IMR-90 (cell line): ENCODE data around the gene RGL1. TPM values are rescaled to one million over a fixed set of nuclear protein-coding genes. Genes with fewer than 3 reads are reported as not detected.

ENCODE experiments used
- ATAC-seq: fragments of 200-7000 bp; cut with Tn5 transposase; 2 replicates; pipeline ENCODE4 v1.9.1; 2020; ENCODE audit warnings: low read depth, mild to moderate bottlenecking, moderate library complexity
- BruUV-seq: library from RNA; stranded (reverse); fragments of 400-500 nt; replicated peaks from 2 replicates; lab custom pipeline; 2021; lab: Mats Ljungman, UMichigan
- CTCF ChIA-PET: fragments of 300-600 bp; formaldehyde crosslinking; extraction: SDS; loops from one replicate; lab custom pipeline; 2021; ENCODE audit warnings: antibody characterized with exemption; lab: Yijun Ruan, JAX
- POLR2A ChIA-PET: fragments of 300-600 bp; sonication (Branson Sonifier 250); formaldehyde crosslinking; loops from one replicate; lab custom pipeline; 2022; ENCODE audit warnings: antibody characterized with exemption; ENCODE audit not compliant: unreplicated experiment; lab: Charles Lee
- DNase-seq: peaks from one replicate; pipeline ENCODE4 v3.0.0; 2013
- H2AFZ ChIP-seq: replicated peaks from 2 replicates; pipeline ENCODE3; 2013; ENCODE audit warnings: low read length, mild to moderate bottlenecking; ENCODE audit not compliant: poor library complexity
- H2AK5ac ChIP-seq: 2 replicates; pipeline ENCODE4 v1.6.1; 2013; ENCODE audit warnings: low read depth, low read length, inconsistent platforms
- H2AK9ac ChIP-seq: replicated peaks from 2 replicates; pipeline ENCODE3; 2013; ENCODE audit warnings: mild to moderate bottlenecking, low read depth, low read length, moderate library complexity; ENCODE audit not compliant: poor library complexity
- H2BK120ac ChIP-seq: 2 replicates; pipeline ENCODE4 v1.6.1; 2013; ENCODE audit warnings: low read depth, low read length, inconsistent platforms
- H2BK15ac ChIP-seq: 3 replicates; pipeline ENCODE4 v1.6.1; 2013; ENCODE audit warnings: low read depth, low read length, inconsistent platforms
- H2BK20ac ChIP-seq: 2 replicates; pipeline ENCODE4 v1.6.1; 2013; ENCODE audit warnings: low read depth, mild to moderate bottlenecking, inconsistent platforms, low read length, moderate library complexity
- H2BK5ac ChIP-seq: 2 replicates; pipeline ENCODE4 v1.6.1; 2013; ENCODE audit warnings: mild to moderate bottlenecking, low read depth, low read length, inconsistent platforms; ENCODE audit not compliant: poor library complexity, severe bottlenecking
- H3K14ac ChIP-seq: replicated peaks from 2 replicates; pipeline ENCODE4 v1.6.1; 2013; ENCODE audit warnings: low read depth, low read length, inconsistent platforms
- H3K18ac ChIP-seq: 2 replicates; pipeline ENCODE4 v1.6.1; 2013; ENCODE audit warnings: low read depth, low read length, control low read depth
- H3K23ac ChIP-seq: 2 replicates; pipeline ENCODE4 v1.6.1; 2013; ENCODE audit warnings: low read depth, low read length, inconsistent platforms
- H3K27ac ChIP-seq: 2 replicates; pipeline ENCODE4 v1.5.1; 2013; ENCODE audit warnings: mild to moderate bottlenecking, control low read depth, low read length; ENCODE audit not compliant: insufficient read depth
- H3K27me3 ChIP-seq: 2 replicates; pipeline ENCODE4 v1.6.1; 2013; ENCODE audit warnings: low read length; ENCODE audit not compliant: control insufficient read depth, insufficient read depth
- H3K36me3 ChIP-seq: 2 replicates; pipeline ENCODE4 v1.6.1; 2013; ENCODE audit warnings: low read length, mixed read lengths; ENCODE audit not compliant: control insufficient read depth, insufficient read depth
- H3K4ac ChIP-seq: 2 replicates; pipeline ENCODE4 v1.6.1; 2013; ENCODE audit warnings: low read depth, low read length, inconsistent platforms
- H3K4me1 ChIP-seq: 2 replicates; pipeline ENCODE4 v1.6.1; 2013; ENCODE audit warnings: low read length, mixed read lengths; ENCODE audit not compliant: control insufficient read depth, insufficient read depth
- H3K4me2 ChIP-seq: 2 replicates; pipeline ENCODE4 v1.6.1; 2013; ENCODE audit warnings: low read depth, mild to moderate bottlenecking, control low read depth, low read length, moderate library complexity
- H3K4me3 ChIP-seq: 2 replicates; pipeline ENCODE4 v1.5.1; 2013; ENCODE audit warnings: low read depth, mild to moderate bottlenecking, control low read depth, low read length, moderate library complexity; ENCODE audit not compliant: insufficient read depth
- H3K56ac ChIP-seq: 2 replicates; pipeline ENCODE4 v1.6.1; 2013; ENCODE audit warnings: low read length, inconsistent platforms; ENCODE audit not compliant: insufficient read depth; ENCODE audit errors: extremely low read depth
- H3K79me1 ChIP-seq, 2 experiments: 2 replicates each; pipeline ENCODE4 v1.6.1; 2013; ENCODE audit warnings: low read length in 2 of 2, inconsistent platforms in 1 of 2, low read depth in 1 of 2
- H3K9ac ChIP-seq: 2 replicates; pipeline ENCODE4 v1.6.1; 2013; ENCODE audit warnings: low read depth, low read length, control low read depth
- H3K9me1 ChIP-seq: 2 replicates; pipeline ENCODE4 v1.6.1; 2013; ENCODE audit warnings: low read length, inconsistent platforms; ENCODE audit not compliant: insufficient read depth
- H3K9me3 ChIP-seq: 2 replicates; pipeline ENCODE4 v1.6.1; 2013; ENCODE audit warnings: low read length; ENCODE audit not compliant: control insufficient read depth, insufficient read depth
- H4K20me1 ChIP-seq: 2 replicates; pipeline ENCODE4 v1.6.1; 2013; ENCODE audit warnings: low read length, inconsistent platforms; ENCODE audit not compliant: insufficient read depth
- H4K5ac ChIP-seq: 2 replicates; pipeline ENCODE4 v1.6.1; 2013; ENCODE audit warnings: mild to moderate bottlenecking, low read depth, low read length, control low read depth
- H4K8ac ChIP-seq, 2 experiments: 2 replicates each; pipeline ENCODE4 v1.6.1; 2013; ENCODE audit warnings: low read depth in 2 of 2, low read length in 2 of 2, control low read depth in 1 of 2, inconsistent platforms in 1 of 2
- H4K91ac ChIP-seq: 2 replicates; pipeline ENCODE4 v1.6.1; 2013; ENCODE audit warnings: low read depth, low read length, inconsistent platforms; ENCODE audit not compliant: insufficient read depth
- BHLHE40 ChIP-seq: fragments of 150-350 bp; IDR thresholded peaks from 2 replicates; pipeline ENCODE4 v1.6.1; 2016; ENCODE audit warnings: mild to moderate bottlenecking, low read depth, low read length
- CEBPB ChIP-seq: IDR thresholded peaks from 2 replicates; pipeline ENCODE4 v1.6.1; 2012; ENCODE audit warnings: low read depth, low read length, improper control_type of control experiment
- CHD1 ChIP-seq: IDR thresholded peaks from 2 replicates; pipeline ENCODE4 v1.6.1; 2012; ENCODE audit warnings: low read depth, low read length, improper control_type of control experiment
- CTCF ChIP-seq: conservative IDR thresholded peaks from 2 replicates; pipeline ENCODE4 v1.5.1; 2012; ENCODE audit warnings: mild to moderate bottlenecking, low read depth, low read length, improper control_type of control experiment
- ELK1 ChIP-seq: fragments of 150-350 bp; IDR thresholded peaks from 2 replicates; pipeline ENCODE4 v1.6.1; 2016; ENCODE audit warnings: low read depth, mild to moderate bottlenecking, low read length, moderate library complexity, borderline replicate concordance
- FOS ChIP-seq: fragments of 150-350 bp; IDR thresholded peaks from 2 replicates; pipeline ENCODE4 v1.6.1; 2016; ENCODE audit warnings: low read depth, low read length
- MAFK ChIP-seq: IDR thresholded peaks from 2 replicates; pipeline ENCODE4 v1.6.1; 2012; ENCODE audit warnings: low read depth, low read length, improper control_type of control experiment
- MAZ ChIP-seq: IDR thresholded peaks from 2 replicates; pipeline ENCODE4 v1.6.1; 2012; ENCODE audit warnings: low read depth, mild to moderate bottlenecking, low read length, improper control_type of control experiment, moderate library complexity, borderline replicate concordance
- MXI1 ChIP-seq: IDR thresholded peaks from 2 replicates; pipeline ENCODE4 v1.6.1; 2012; ENCODE audit warnings: low read depth, mild to moderate bottlenecking, low read length, moderate library complexity, borderline replicate concordance
- NFE2L2 ChIP-seq: fragments of 150-350 bp; IDR thresholded peaks from 2 replicates; pipeline ENCODE4 v1.6.1; 2016; ENCODE audit warnings: low read depth, mild to moderate bottlenecking, low read length
- POLR2A ChIP-seq: IDR thresholded peaks from 2 replicates; pipeline ENCODE4 v1.6.1; 2012; ENCODE audit warnings: mild to moderate bottlenecking, low read depth, low read length
- RCOR1 ChIP-seq: IDR thresholded peaks from 2 replicates; pipeline ENCODE4 v1.6.1; 2012; ENCODE audit warnings: mild to moderate bottlenecking, low read length, improper control_type of control experiment; ENCODE audit not compliant: insufficient replicate concordance
- SMC3 ChIP-seq: fragments of 150-350 bp; IDR thresholded peaks from 2 replicates; pipeline ENCODE4 v1.6.1; 2016; ENCODE audit warnings: low read depth, mild to moderate bottlenecking, antibody characterized with exemption, low read length, moderate library complexity
- WGBS, 2 experiments: methylation state at CpG; one replicate each; pipeline versions ENCODE4 v1.1.5 to v1.1.7; 2013; ENCODE audit warnings: missing lambda C conversion rate in 2 of 2; ENCODE audit not compliant: insufficient read length in 1 of 2; ENCODE audit errors: extremely low coverage in 2 of 2; 5-methylcytosine and 5-hydroxymethylcytosine counted together
- dilution Hi-C: fragments of 300-500 bp; cut with HindIII; formaldehyde crosslinking; loops from one replicate; pipeline ENCODE4 v1.14.3; 2018; ENCODE audit warnings: low sequenced_read_pairs; ENCODE audit not compliant: unreplicated experiment
- in situ Hi-C: fragments of 300-500 bp; cut with MboI; formaldehyde crosslinking; loops from 3 replicates; pipeline ENCODE4 v1.14.3; 2019; ENCODE audit warnings: low sequenced_read_pairs, inconsistent platforms, mixed read lengths
- intact Hi-C: fragments of 100-400 bp; cut with micrococcal nuclease; formaldehyde crosslinking; loops from 2 replicates; pipeline ENCODE4 v1.10.0; 2022
- polyA plus RNA-seq, 3 experiments: library from polyadenylated mRNA; depleted of rRNA; stranded (reverse); fragments of >200 nt; gene quantifications; 2 replicates each; pipeline ENCODE4 v1.2.3, GENCODE V29; 2012; ENCODE audit warnings: low replicate concordance in 1 of 3
- total RNA-seq: library from RNA; depleted of rRNA; stranded (reverse); fragments of >200 nt; gene quantifications from 2 replicates; pipeline ENCODE4 v1.2.3, GENCODE V29; 2012
- TF ChIP-seq, protein P1 (sequence below): fragments of 150-350 bp; IDR thresholded peaks from 2 replicates; pipeline ENCODE4 v1.6.1; 2017; ENCODE audit warnings: mild to moderate bottlenecking, antibody characterized with exemption, low read length, low read depth

Gene RGL1
- total and polyA plus RNA-seq, 2 of the 4 experiments (the other 2 are of a cell fraction), result 4.7 to 7.5 TPM

GRCh38 chr1:183977717-183978116 lies 172.8 kb downstream of the RGL1 start:
- no peak overlapping the region for H3K14ac ChIP-seq
- no peak overlapping the region for H2BK120ac ChIP-seq
- in situ Hi-C loops, result no loop called here
- H2BK15ac ChIP-seq, result no peak overlapping the region
- TF ChIP-seq CHD1, result no peak
- no peak for TF ChIP-seq MAZ
- TF ChIP-seq POLR2A, result no peak
- TF ChIP-seq MXI1, result no peak
- TF ChIP-seq FOS, result no peak
- TF ChIP-seq, protein P1, sequence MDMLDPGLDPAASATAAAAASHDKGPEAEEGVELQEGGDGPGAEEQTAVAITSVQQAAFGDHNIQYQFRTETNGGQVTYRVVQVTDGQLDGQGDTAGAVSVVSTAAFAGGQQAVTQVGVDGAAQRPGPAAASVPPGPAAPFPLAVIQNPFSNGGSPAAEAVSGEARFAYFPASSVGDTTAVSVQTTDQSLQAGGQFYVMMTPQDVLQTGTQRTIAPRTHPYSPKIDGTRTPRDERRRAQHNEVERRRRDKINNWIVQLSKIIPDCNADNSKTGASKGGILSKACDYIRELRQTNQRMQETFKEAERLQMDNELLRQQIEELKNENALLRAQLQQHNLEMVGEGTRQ, result no peak
- TF ChIP-seq CTCF, result no peak
- TF ChIP-seq MAFK, result no peak
- no peak for TF ChIP-seq SMC3
- TF ChIP-seq NFE2L2, result no peak
- no peak for TF ChIP-seq BHLHE40
- TF ChIP-seq ELK1, result no peak
- TF ChIP-seq RCOR1, result no peak
- no peak for TF ChIP-seq CEBPB
- no peak overlapping the region for H2AK5ac ChIP-seq
- no peaks in the 10 kb centered on the region for H3K9me3 ChIP-seq
- H3K4me1 ChIP-seq, result no peaks in the 10 kb centered on the region
- no peak overlapping the region for H3K18ac ChIP-seq
- BruUV-seq, result no TSS peak
- H3K36me3 ChIP-seq, result no peaks in the 10 kb centered on the region
- H4K20me1 ChIP-seq, result no peaks in the 10 kb centered on the region
- H4K5ac ChIP-seq, result no peak overlapping the region
- H2BK20ac ChIP-seq, result no peak overlapping the region
- H4K8ac ChIP-seq, result no peak overlapping the region
- dilution Hi-C loops, result no loop called here
- H2BK5ac ChIP-seq, result no peak overlapping the region
- H3K4ac ChIP-seq, result no peak overlapping the region
- 100% methylated on average over 1 of the region's 2 CpGs; no CpG with 5 or more reads in 1 of the 2 experiments for WGBS, 2 experiments
- no peak overlapping the region for H4K91ac ChIP-seq
- CTCF ChIA-PET, result interaction anchor here (0.6 kb wide), 1 partner anchor 11 kb away, joined by 3 read pairs; no protein-coding TSS in a partner anchor
- H3K9me1 ChIP-seq, result peaks cover 5% of the 10 kb centered on the region
- no peak overlapping the region for H2AFZ ChIP-seq
- ATAC-seq (no peak), DNase-seq (no peak)
- no peak overlapping the region for H3K56ac ChIP-seq
- H3K9ac ChIP-seq, result no peak overlapping the region
- no peak overlapping the region for H3K4me3 ChIP-seq
- POLR2A ChIA-PET, result interaction anchor here (0.6 kb wide), 1 partner anchor 507 kb away, joined by 3 read pairs; no protein-coding TSS in a partner anchor
- H3K27ac ChIP-seq, result no peak overlapping the region
- no peak overlapping the region for H3K4me2 ChIP-seq
- intact Hi-C loops, result no loop called here
- H3K27me3 ChIP-seq, result no peaks in the 10 kb centered on the region
- peaks cover 0 to 4% of the 10 kb centered on the region in 2 experiments; a peak in 1 of 4 replicates for H3K79me1 ChIP-seq
- H2AK9ac ChIP-seq, result no peak overlapping the region
- H3K23ac ChIP-seq, result no peak overlapping the region
